HG02973 (cell line): Measurements from ENCODE around the gene PIK3R6.

Source experiments
- ATAC-seq: cut with Tn5 transposase; IDR thresholded peaks from one replicate; pipeline ENCODE4 v1.9.1; 2021; ENCODE audit warnings: moderate library complexity; ENCODE audit not compliant: unreplicated experiment

Gene PIK3R6

DNA sequence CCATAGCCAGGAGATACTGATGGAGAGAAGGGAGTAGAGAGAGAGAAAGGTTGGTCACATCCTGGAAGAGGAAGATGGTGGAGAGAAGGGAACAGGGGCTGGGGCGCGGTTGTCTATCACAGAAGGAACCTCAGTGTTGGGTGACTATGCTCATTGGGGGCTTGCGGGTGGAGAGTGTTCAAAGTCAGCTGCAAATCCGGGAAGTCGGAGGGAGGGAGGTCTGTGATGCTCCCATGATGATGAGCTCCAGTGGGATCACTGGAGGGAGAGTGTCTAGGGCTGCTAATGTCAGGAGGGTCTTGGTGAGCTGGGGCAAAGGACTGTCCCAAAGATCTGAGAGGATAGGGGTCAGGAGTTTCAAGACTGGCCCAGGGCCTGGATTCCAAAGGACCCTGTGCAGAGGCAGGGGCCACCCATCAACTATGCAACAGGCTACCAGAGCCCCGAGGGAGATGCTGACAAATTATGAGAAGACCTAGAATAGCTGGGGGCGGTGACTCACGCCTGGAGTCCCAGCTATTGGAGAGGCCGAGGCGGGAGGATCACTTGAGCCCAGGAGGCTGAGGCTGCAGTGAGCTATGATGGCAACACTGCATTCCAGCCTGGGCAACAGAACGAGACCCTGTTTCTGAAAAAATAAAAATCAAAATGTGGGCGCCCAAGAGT, 111.8 kb downstream of the PIK3R6 start:
- ATAC-seq = no peak

DNA sequence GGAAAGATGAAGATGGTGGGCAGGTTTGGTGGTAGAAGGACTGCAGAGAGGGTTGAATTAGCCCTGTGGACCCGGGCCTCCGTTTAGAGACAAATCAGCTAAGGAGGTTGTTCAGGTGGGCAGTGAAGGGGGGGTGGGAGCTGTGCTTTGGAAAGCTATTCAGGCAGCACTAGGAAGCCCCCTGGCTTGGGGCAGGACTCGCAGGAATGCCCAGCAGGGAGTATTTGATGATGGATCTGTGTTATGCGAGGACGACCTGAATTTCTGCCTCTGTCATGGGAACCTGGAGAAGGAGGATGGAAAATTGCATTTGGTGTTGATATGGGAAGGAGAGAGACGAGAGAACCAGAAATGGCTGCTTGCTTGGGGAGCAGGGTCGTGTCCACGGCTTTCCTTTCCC, 112.6 kb downstream of the PIK3R6 start:
- ATAC-seq = no peak

DNA sequence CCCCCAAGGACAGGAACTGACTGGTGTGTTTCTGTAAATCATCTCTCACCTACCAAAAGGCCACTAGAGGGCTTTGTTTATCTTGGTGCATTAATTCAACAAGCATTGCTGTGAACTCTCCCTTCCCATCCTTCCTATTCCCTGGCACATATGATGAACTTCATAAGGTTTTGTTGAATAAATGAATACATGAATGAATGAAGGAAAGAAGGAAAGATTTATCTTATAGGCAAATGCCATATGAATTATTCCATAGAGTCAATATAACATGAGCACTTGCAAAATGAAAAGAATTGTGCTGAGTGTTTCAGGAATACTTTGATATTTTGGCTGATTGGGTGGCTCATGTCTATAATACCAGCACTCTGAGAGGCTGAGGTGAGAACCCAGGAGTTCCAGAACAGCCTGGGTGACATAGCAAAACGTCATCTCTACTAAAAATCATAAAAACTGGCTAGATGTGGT, 113.5 kb downstream of the PIK3R6 start:
- ATAC-seq = no peak

DNA sequence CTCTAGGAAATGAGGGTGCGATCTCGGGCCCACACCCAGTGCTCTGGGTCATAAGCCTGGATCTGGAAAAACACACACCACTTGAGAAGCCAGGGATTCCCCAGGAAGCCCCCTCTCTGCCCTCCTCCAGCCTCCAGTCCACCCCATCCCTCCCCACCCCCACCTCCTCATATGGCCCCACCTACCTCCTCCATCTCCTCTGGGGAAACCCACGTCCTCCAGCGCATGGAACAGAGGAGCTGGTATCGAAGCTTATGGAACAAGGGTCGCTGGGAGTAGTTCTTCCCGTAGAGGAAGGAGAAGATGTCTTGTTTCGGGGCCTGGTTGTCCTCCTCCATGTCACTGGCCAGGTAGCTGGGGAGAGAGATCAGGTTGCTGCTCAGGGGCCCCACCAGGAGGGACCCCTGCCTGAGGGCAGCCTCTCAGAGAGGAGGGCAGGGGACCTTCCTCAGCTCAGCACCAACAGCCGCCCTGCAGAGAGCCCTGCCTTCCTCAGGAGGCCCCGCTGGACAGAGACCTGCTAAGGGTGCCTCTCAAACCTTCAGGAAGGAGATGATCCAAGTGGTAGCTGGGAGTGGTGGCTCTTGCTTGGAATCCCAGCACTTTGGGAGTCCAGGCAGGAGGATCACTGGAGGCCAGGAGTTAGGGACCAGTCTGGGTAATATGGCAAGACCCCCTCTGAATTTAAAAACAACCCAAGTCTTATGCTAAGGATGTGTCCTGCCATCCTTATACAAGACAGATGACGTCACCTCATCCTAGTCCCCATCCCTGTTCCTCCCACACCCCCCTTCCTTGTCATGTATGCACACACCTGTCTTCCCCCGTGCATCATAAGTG, 114.1 kb downstream of the PIK3R6 start:
- ATAC-seq = no peak
